Measurements from ENCODE around the gene CBX4.

The CBX4 gene

DNA sequence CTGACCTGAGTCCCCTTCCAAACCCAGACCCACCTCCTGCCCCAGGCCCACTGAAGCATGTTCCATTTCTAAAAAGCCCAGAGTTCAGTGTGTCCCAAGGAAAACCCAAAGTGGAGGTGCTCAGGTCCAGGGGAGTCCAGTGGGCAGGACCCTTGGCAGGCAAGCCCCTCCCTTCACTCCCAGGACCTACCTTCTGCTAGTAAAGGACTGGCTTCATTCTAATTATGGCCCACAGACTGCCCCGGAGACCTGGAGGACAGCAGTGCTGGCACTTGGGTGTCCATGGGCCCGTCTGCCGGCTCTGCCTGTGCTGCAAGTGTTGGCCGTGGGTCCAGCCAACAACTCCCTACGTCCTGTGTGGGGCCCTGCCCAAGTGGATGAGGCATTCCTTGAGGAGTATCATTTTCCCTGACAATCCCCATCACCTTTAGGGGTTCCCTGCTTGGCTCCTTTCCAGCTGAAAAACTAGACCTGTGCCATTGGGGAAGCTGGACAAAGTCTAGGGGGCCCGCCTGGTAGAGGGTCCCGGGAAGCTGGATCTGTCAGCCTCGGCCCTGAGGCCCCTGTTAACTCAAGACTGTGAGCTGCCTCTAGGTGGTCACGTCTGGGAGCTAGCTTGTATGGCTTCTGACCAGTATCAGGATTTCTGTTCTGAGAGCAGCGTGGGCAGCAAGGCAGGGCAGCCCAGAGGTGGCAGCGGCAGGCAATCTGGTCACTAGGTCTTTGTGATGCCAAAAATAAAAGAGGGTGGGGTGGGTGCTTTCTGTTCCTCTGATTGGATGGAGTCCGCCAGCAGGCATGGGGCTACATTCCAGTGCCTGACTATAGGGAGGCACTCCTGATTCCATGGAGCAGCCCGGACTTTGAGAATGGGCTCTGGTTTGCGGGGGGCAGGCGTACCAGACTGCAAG is 53.1 kb downstream of the CBX4 start:
- DNase-seq, result no peak

DNA sequence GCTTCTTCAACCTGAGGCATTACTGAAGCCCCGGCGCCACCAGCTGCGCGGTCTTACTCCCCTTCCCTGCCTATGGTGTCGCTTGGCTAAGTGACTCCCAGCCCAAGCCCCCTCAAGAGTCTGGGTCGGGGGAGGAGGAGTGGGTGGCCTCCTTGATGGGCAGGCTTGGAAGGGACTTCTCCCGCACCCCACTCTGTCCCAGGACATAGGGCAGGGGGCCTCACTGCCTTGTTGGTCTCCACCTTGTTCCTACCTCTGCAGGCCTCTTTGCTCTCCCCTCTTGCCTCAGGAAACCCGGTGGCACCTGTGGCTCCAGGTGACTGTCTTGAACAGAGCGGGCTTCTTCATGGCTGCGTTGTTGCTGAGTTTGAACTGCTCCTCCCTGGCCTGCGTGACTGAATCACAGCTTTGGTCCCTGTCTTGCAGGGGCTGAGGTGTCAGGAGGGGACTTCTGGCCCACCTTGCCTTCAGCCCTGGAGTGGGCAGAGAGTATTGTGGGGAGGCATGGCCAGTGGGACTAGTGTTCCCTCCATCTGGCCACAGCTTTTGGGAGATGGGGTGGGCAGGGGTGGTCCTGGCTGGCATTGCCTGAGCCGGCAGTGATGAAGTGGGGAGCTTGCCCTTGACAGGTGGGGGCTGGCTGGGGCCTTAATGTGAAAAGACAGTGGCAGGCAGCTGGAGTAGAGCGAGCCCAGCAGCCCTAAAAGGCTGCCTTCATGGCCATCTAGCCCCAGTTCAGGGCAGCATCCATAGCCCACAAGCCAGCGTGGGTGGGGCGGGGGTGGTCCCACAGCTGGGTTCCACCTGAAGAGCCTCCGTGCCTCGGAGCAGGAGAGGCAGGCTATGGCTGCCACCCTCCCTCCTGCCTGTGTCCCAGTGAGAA is 54.0 kb downstream of the CBX4 start:
- no peak for DNase-seq

DNA sequence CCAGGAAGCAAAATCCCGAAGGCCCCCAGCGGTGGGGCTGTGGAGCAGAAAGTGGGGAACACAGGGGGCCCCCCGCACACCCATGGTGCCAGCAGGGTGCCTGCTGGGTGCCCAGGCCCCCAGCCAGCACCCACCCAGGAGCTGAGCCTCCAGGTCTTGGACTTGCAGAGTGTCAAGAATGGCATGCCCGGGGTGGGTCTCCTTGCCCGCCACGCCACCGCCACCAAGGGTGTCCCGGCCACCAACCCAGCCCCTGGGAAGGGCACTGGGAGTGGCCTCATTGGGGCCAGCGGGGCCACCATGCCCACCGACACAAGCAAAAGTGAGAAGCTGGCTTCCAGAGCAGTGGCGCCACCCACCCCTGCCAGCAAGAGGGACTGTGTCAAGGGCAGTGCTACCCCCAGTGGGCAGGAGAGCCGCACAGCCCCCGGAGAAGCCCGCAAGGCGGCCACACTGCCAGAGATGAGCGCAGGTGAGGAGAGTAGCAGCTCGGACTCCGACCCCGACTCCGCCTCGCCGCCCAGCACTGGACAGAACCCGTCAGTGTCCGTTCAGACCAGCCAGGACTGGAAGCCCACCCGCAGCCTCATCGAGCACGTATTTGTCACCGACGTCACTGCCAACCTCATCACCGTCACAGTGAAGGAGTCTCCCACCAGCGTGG is 54.8 kb downstream of the CBX4 start:
- no peak for DNase-seq

DNA sequence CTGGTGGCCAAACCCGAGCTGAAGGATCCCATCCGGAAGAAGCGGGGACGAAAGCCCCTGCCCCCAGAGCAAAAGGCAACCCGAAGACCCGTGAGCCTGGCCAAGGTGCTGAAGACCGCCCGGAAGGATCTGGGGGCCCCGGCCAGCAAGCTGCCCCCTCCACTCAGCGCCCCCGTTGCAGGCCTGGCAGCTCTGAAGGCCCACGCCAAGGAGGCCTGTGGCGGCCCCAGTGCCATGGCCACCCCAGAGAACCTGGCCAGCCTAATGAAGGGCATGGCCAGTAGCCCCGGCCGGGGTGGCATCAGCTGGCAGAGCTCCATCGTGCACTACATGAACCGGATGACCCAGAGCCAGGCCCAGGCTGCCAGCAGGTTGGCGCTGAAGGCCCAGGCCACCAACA is 55.3 kb downstream of the CBX4 start:
- DNase-seq, result no peak

All from NCI-H526 (cell line).